Stimulated activated effector memory CD8-positive, alpha-beta T cell treated with anti-CD3 and anti-CD28 coated beads, Interleukin-12 subunit alpha, Interleukin-12 subunit beta, amount 100 ng/mL, for 72 hours (primary cell): ENCODE results near the gene SLC2A3.
"Not testable (repeated sequence)": the region's sequence is repeated elsewhere in the genome, so short reads cannot be mapped to it uniquely, and the experiment has no call there.

Experiments used
- ATAC-seq: fragments of 150-1000 bp; cut with Tn5 transposase; 2 replicates; pipeline ENCODE4 v1.10.0; 2021
- DNase-seq, 2 donors: peaks; one replicate each; pipeline ENCODE4 v3.0.0; 2021 to 2022; ENCODE audit warnings: low spot score in 2 of 2
- H3K27ac Mint-ChIP-seq: one replicate; pipeline ENCODE4 v1.8.0; 2022; ENCODE audit warnings: mild to moderate bottlenecking, mixed read lengths
- H3K36me3 Mint-ChIP-seq: one replicate; pipeline ENCODE4 v1.8.0; 2022; ENCODE audit warnings: mild to moderate bottlenecking, mixed read lengths
- H3K4me1 Mint-ChIP-seq: one replicate; pipeline ENCODE4 v1.8.0; 2022; ENCODE audit warnings: mixed read lengths
- H3K4me3 Mint-ChIP-seq: one replicate; pipeline ENCODE4 v1.8.0; 2022; ENCODE audit warnings: mild to moderate bottlenecking, mixed read lengths
- H3K9me3 Mint-ChIP-seq: one replicate; pipeline ENCODE4 v1.8.0; 2022; ENCODE audit warnings: mixed read lengths

SLC2A3 gene

DNA sequence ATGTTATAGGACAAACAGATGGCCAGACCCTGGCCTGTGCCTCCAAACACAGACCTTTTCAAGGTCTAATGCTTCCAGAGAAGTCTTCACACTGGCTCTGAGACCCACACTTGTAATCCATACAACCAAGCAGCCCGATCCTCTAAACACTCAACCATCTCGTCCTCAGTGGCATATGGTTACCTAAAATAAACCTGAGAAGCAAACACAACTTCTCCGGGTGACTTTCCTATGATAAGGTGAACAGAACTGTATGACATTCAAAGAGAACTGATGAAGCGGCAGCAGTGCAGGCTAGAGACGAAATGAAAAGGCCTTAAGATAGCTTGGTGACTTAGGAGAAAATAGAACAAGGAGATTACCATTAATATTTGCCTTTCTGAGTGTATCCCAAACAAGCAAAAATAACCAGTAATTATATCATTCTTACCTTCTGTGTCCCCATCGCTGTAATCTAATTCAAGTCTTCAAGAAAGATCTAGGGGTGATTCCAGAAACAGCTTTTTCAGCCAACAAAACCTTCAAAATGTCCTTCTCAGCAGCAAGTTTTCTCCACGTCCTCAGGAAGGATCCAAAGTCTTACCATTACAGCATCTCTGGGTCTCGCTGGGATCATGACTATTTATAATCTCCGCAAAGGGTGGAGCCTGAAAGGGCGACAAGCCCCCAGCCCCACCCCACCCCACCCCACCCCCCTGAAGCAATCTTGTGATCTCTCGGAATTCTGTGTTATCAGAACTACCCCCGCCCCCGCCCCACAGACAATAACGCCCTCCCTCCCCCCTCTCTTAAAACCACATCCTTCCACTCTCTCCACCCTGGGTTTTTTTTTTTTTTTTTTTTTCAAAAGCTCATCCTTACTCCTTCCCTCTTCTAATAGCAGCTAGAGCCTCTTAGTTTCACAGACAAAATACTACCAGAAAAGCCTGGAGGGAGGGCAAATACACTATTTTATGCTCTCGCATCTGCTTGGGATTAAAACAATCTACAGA lies at the start of gene SLC2A3:
TSS of gene SLC2A3 (minus strand) at position 598 of the 992 bp plus-strand sequence. CDS start at position 445, 153 bp downstream.
- Mint-ChIP-seq H3K9me3 (no peaks in the 10 kb centered on the region), H3K27ac (no peak within 1 kb of the TSS), H3K4me3 (no peak within 1 kb of the TSS), H3K36me3 (no peaks in the 10 kb centered on the region), H3K4me1 (peaks cover 16% of the 10 kb centered on the region)
- peak; percentile 78 for ATAC-seq
- peak; percentile 70 to 95 for DNase-seq

DNA sequence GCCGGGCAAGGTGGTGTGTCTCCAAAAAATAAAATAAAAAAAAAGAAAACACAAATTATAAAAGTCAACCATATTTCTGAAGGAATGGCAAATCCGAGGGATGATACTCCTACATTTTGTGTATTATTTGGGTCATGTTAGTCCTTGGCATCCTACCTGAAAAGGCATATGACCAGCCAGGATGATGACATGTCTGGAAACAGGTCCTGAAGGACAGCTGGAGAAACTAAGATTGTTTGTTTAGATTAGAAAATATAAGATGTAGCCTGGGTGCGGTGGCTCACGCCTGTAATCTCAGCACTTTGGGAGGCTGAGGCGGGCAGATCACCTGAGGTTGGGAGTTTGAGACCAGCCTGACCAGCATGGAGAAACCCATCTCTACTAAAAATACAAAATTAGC lies 48.9 kb upstream of the SLC2A3 start:
- Mint-ChIP-seq H3K4me1 (peaks cover 4% of the 10 kb centered on the region), H3K9me3 (no peaks in the 10 kb centered on the region), H3K27ac (no peak overlapping the region), H3K36me3 (peaks cover 2% of the 10 kb centered on the region), H3K4me3 (no peak overlapping the region)
- DNase-seq (no peak), ATAC-seq (no peak)

DNA sequence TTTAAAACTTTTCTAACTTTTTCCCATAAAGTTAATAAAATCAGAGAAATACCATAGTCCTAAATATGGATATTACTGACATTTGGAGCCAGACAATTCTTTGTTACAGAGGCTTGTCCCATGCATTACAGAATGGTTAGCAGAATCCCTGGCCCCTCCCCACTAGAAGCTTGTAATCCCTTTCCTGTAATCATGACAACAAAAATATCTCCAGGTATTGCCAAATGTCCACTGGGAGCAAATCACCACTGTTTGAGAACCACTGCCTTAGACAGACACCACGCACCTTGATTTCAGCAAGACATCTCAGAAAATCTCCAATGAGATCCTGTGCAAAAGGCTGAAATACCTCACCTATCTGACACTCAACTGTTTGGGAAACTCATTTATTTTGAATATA lies 47.5 kb upstream of the SLC2A3 start:
- DNase-seq, H3K36me3 Mint-ChIP-seq, H3K9me3 Mint-ChIP-seq, ATAC-seq, H3K27ac Mint-ChIP-seq, H3K4me3 Mint-ChIP-seq, H3K4me1 Mint-ChIP-seq: not testable (repeated sequence)

DNA sequence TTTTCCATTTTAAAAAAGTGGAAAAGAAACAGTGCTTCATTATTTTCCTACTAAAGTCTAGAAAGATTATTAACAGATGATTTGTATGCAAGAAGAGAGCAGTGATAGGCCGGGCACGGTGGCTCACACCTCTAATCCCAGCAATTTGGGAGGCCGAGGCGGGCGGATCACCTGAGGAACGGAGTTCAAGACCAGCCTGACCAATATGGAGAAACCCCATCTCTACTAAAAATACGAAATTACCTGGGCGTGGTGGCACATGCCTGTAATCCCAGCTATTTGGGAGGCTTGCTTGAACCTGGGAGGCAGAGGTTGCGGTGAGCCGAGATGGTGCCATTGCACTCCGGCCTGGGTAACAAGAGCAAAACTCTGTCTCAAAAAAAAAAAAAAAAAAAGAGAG lies 47.0 kb upstream of the SLC2A3 start:
- not testable (repeated sequence) for H3K9me3 Mint-ChIP-seq, H3K27ac Mint-ChIP-seq, H3K4me1 Mint-ChIP-seq, ATAC-seq, H3K4me3 Mint-ChIP-seq, DNase-seq, H3K36me3 Mint-ChIP-seq

DNA sequence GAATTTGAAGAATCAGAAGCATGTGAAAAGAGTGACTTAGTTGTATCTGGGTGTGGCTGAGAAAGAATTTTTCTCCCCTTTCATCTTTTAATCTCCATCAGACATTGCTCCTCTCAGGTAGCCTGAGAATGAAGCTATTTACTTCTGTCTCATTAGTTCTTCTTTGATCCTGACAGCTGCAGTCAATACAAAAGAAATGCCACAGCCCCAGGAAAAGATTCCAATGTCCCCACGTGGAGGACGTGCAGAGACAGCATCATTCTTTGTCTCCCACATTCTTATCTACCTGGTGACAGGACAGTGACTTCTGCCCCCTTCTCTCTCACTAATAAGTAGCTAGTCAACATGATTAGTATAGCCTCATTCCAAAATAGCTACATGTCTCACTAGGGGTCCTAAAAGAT lies 46.3 kb upstream of the SLC2A3 start:
- not testable (repeated sequence) for H3K36me3 Mint-ChIP-seq, ATAC-seq, H3K9me3 Mint-ChIP-seq, H3K4me1 Mint-ChIP-seq, H3K27ac Mint-ChIP-seq, DNase-seq, H3K4me3 Mint-ChIP-seq

DNA sequence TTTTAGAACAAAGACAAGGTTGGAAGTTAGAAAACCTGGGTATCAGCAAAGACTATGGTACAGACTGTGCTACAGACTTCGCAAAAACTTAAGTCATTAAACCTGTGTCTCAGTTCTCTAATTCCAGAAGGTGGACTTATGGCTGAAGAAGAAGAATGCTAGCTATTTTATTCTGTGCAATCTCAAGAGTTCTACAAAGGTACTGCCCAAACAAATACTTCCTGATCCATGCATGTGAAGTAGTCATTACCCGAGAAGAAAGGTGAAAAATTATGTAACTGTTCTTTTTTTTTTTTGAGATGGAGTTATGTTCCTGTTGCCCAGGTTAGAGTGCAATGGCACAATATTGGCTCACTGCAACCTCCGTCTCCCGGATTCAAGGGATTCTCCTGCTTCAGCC lies 45.5 kb upstream of the SLC2A3 start:
- no peak for ATAC-seq
- H3K36me3 Mint-ChIP-seq: no peaks in the 10 kb centered on the region
- no peaks in the 10 kb centered on the region for H3K9me3 Mint-ChIP-seq

DNA sequence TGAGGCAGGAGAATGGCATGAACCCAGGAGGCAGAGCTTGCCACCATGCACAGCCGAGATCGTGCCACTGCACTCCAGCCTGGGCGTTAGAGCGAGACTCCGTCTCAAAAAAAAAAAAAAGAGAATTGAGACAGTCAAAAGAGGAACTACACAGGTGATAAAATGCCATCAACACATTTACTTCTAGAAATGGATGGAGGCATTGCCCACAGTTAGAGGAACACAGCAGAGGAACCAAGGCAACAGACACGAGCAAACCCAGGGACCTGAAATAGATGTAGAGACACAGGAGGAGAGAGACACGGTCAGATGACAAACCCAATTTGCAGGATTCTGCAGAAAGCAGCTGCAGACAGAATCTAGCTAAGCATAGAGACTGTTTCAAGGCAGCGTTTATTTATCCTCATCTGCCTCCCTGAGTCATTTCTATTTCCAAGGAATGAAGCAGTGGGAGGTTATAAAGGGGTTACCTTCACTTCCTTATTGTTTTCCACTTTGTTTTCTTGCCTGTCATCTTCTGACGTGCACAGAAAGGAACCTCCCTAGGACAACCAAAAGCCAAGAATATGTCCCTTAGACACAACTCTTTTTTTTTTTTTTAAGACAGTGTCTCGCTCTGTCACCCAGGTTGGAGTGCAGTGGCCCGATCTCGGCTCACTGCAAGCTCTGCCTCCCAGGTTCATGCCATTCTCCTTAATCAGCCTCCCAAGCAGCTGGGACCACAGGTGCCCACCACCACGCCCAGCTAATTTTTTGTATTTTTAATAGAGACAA lies 41.6 kb upstream of the SLC2A3 start:
- H3K27ac Mint-ChIP-seq, DNase-seq, H3K9me3 Mint-ChIP-seq, H3K36me3 Mint-ChIP-seq, H3K4me3 Mint-ChIP-seq, ATAC-seq: not testable (repeated sequence)
- peaks cover 19% of the 10 kb centered on the region for H3K4me1 Mint-ChIP-seq

More for the DNA sequence above, 45.5 kb upstream of the SLC2A3 start:
- Mint-ChIP-seq H3K4me1 (peaks cover 12% of the 10 kb centered on the region), H3K27ac (no peak overlapping the region), H3K4me3 (no peak overlapping the region)
- DNase-seq: no peak

DNA sequence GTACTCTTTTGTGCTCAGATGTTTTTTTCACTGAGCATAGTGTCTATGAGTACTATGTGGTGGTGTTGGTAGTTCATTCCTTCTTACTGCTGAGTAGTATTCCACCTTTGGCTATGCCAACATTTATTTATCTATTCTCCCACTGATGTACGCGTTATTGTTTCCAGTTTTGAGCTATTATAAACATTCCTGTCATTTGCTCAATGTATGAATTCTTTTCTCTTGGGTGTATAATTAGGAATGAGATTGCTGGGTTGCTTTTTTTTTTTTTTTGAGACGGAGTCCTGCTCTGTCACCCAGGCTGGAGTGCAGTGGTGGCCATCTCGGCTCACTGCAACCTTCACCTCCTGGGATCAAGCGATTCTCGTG lies 37.5 kb upstream of the SLC2A3 start:
- Mint-ChIP-seq H3K4me3 (peak overlapping the region; percentile 73), H3K9me3 (no peaks in the 10 kb centered on the region), H3K4me1 (peaks cover 34% of the 10 kb centered on the region), H3K27ac (peak overlapping the region; percentile 95), H3K36me3 (peaks cover 33% of the 10 kb centered on the region)
- ATAC-seq (no peak), DNase-seq (no peak)

DNA sequence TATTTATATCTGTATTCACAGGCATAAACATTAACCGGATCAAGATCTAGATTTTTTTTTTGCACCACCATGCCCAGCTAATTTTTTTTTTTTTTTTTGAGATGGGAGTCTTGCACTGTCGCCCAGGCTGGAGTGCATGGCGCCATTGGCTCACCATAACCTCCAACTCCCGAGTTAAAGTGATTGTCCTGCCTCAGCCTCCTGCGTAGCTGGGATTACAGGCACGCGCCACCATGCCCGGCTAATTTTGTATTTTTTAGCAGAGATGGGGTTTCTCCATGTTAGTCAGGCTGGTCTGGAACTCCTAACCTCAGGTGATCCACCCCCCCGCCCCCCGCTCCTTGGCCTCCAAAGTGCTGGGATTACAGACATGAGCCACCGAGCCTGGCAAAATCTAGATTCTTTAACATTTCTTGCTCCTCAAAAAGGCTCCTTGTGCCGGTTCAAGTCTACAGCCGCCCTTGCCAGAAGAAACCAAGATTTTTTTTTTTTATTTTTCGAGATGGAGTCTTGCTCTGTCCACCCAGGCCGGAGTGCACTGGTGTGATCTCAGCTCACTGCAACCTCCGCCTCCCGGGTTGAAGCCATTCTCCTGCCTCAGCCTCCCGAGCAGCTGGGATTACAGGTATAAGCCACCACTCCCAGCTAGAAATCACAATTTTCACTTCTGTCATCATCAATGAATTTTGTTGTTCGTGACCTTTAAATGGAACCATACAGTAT lies 36.9 kb upstream of the SLC2A3 start:
- Mint-ChIP-seq H3K9me3 (no peaks in the 10 kb centered on the region), H3K36me3 (peaks cover 39% of the 10 kb centered on the region), H3K4me1 (peaks cover 29% of the 10 kb centered on the region), H3K4me3 (peak overlapping the region; percentile 73), H3K27ac (peak overlapping the region; percentile 95)
- ATAC-seq (no peak), DNase-seq (no peak)

DNA sequence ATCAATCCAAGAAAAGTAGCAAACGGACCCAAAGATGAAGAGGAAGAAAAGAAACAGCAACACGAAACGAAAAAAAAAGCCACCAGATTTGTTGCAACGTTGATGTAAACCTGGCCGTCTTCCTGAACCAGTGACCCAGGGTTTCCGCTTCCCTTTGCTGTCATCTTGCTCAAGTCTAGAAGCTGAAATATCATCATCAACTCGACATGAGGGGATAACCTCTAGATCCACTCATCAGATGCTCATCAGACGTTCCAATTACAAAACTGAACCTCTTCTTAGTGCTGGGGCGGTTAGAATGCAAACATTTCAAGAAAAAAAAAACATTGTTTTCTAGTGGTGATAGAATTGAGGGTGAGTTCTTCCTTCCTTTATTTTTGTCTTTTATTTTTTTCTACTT lies 36.3 kb upstream of the SLC2A3 start:
- not testable (repeated sequence) for H3K9me3 Mint-ChIP-seq, DNase-seq
- Mint-ChIP-seq H3K27ac (peak overlapping the region; percentile 95), H3K36me3 (peaks cover 45% of the 10 kb centered on the region), H3K4me1 (peaks cover 30% of the 10 kb centered on the region), H3K4me3 (peak overlapping the region; percentile 73)
- ATAC-seq: peak; percentile 65

DNA sequence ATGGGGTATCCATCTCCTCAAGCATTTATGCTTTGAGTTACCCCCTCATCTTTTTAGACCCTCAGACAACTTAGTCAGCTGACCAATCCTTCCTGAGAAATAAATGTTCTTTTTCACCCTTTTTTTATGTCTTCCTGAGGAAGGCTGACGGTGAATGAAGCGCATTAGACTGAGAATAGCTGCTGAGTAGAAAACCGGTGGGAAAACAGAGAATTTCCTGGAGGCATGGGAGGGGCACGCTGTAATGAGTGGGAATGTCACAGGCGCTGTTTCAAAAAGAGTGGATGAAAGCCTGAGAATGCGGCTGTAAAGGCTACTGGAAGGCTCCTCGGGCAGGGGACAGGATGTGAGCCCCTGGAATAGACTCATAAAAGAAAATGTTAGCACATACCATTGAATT lies 35.8 kb upstream of the SLC2A3 start:
- not testable (repeated sequence) for DNase-seq, H3K9me3 Mint-ChIP-seq, ATAC-seq
- H3K27ac Mint-ChIP-seq: peak overlapping the region; percentile 95
- H3K4me3 Mint-ChIP-seq: peak overlapping the region; percentile 73
- peaks cover 30% of the 10 kb centered on the region for H3K4me1 Mint-ChIP-seq
- H3K36me3 Mint-ChIP-seq: peaks cover 50% of the 10 kb centered on the region

DNA sequence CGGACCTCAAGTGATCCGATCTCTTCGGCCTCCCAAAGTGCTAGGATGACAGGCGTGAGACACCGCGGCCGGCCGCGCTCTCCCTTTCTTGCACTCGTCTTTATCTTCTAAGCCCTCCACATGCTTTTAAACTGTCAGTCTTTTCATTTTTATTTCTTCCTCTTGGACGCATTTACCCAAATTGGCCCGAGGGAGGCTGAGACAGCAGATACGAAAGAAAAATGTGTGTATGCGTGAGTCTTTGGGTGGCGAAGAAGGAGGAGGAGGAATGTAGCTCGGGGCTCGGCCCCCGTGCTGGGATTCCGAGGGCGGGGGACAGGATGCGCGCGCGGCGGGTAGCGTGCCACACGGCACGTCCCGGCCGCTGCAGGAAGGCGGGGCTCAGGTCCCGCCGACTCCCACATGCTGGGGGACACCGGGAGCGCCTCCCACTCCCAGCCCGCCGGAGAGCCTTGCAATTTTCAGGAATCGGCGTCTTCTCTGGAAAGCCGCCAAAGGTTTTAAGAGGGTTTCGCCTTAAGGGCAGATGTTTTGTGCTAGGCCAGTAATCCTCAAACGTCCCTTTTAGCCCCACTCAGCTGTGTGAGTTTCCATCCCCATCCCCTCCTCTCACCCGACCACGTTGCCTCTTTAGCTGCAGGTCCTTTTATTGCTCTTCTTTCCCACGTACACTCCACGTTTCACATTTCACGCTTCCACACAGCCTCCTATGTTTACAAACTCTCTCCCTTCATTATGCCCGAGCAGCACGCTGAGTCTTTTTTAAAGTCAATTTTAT lies 34.7 kb upstream of the SLC2A3 start:
- H3K4me3 Mint-ChIP-seq: peak overlapping the region; percentile 73
- peak; percentile 80 to 91 for DNase-seq

DNA sequence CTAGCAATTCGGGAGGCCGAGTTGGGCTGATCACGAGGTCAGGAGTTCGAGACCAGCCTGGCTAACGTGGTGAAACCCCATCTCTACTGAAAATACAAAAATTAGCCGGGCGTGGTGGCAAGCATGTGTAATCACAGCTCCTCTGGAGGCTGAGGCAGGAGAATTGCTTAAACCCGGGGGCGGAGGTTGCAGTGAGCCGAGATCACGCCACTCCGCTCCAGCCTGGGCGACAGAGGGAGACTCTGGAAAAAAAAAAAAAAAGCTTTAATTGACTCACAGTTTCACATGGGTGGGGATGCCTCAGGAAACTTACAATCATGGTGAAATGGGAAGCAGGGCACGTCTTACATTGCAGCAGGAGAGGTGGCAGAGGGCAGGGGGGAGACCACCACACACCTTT lies 30.6 kb upstream of the SLC2A3 start:
- Mint-ChIP-seq H3K4me1 (peaks cover 38% of the 10 kb centered on the region), H3K9me3 (no peaks in the 10 kb centered on the region), H3K4me3 (peak overlapping the region; percentile 73), H3K27ac (no peak overlapping the region), H3K36me3 (peaks cover 87% of the 10 kb centered on the region)
- DNase-seq (no peak), ATAC-seq (no peak)

More for the DNA sequence above, 34.7 kb upstream of the SLC2A3 start:
- H3K27ac Mint-ChIP-seq: peak overlapping the region; percentile 95
- ATAC-seq: peak; percentile 95
- peaks cover 32% of the 10 kb centered on the region for H3K4me1 Mint-ChIP-seq
- H3K36me3 Mint-ChIP-seq: peaks cover 61% of the 10 kb centered on the region
- H3K9me3 Mint-ChIP-seq: no peaks in the 10 kb centered on the region

DNA sequence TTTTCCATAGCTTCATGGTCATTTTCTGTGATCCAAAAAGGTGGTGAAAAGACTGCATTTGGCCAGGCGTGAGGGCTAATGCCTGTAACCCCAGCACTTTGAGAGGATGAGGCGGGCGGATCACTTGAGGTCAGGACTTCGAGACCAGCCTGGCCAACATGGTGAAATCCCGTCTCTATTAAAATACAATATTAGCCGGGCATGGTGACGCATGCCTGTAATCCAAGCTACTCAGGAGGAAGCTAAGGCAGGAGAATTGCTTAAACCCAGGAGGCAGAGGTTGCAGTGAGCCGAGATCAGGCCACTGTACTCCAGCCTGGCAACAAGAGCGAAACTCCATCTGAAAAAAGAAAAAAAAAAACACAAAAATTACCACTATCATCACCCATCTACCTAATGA lies 28.7 kb upstream of the SLC2A3 start:
- H3K27ac Mint-ChIP-seq, DNase-seq, ATAC-seq, H3K4me3 Mint-ChIP-seq, H3K9me3 Mint-ChIP-seq: not testable (repeated sequence)
- H3K4me1 Mint-ChIP-seq: peaks cover 28% of the 10 kb centered on the region
- H3K36me3 Mint-ChIP-seq: peaks cover 71% of the 10 kb centered on the region
